Spleen (tissue), 3 donors: ENCODE measurements around the gene MBOAT2.

Source experiments
- POLR2A ChIP-seq, 3 donors: fragments of 450-650 bp; IDR thresholded peaks; one replicate each; pipeline ENCODE4 v1.5.1; 2017; ENCODE audit warnings: antibody characterized with exemption in 3 of 3, mild to moderate bottlenecking in 1 of 3
- POLR2AphosphoS5 ChIP-seq, 3 donors: sonication (generic); formaldehyde crosslinking; IDR thresholded peaks; one replicate each; pipeline ENCODE4 v1.5.1; 2017; ENCODE audit warnings: antibody characterized with exemption in 3 of 3

- TF ChIP-seq POLR2A (IDR thresholded peaks at IDR 0.05): no peak
- no peak for TF ChIP-seq POLR2AphosphoS5 (IDR thresholded peaks at IDR 0.05)
Observed at GRCh38 chr2:8806885-8807704, 196.4 kb downstream of the MBOAT2 start.
